Body of pancreas (tissue), 4 donors: ENCODE data around the gene AUTS2. TPM values are rescaled to one million over a fixed set of nuclear protein-coding genes. Genes with fewer than 3 reads are reported as not detected.

Experiments
- ATAC-seq: fragments of 150-250 bp; one replicate; pipeline ENCODE4 v1.9.1; 2016
- DNase-seq, 4 donors: peaks; one replicate each; pipeline ENCODE4 v3.0.0-alpha.2; 2019
- H3K27ac ChIP-seq, 4 donors: fragments of 200-600 bp; sonication (generic); 1 replicate in 3 of 4; 2 replicates in 1 of 4; pipeline versions ENCODE4 v1.5.1 to v1.6.1; 2016 to 2019; ENCODE audit warnings: mild to moderate bottlenecking in 1 of 4, mixed read lengths in 1 of 4, moderate library complexity in 1 of 4
- H3K27me3 ChIP-seq, 2 donors: fragments of 200-600 bp; sonication (generic); one replicate each; pipeline ENCODE4 v1.6.0; 2016; ENCODE audit warnings: mild to moderate bottlenecking in 1 of 2
- H3K36me3 ChIP-seq, 2 donors: fragments of 200-600 bp; sonication (generic); replicated peaks in 1 of 2; 2 replicates each; pipeline ENCODE4 v1.5.1; 2016; ENCODE audit warnings: low read depth in 2 of 2; ENCODE audit not compliant: insufficient read depth in 1 of 2
- H3K4me1 ChIP-seq: fragments of 200-600 bp; sonication (generic); one replicate; pipeline ENCODE4 v1.6.0; 2016
- H3K4me3 ChIP-seq, 2 donors: fragments of 200-600 bp; sonication (generic); 1 replicate in 1 of 2; 2 replicates in 1 of 2; pipeline ENCODE4 v1.5.1; 2016 to 2019
- H3K9me3 ChIP-seq, 3 donors: fragments of 200-600 bp; sonication (generic); 1 replicate in 2 of 3; 2 replicates in 1 of 3; pipeline ENCODE4 v1.5.1; 2016
- CTCF ChIP-seq, 7 experiments: fragments of 450-650 bp in 4 of 7; fragments of 200-600 bp in 3 of 7; sonication (generic) in 3 of 7; IDR thresholded peaks; one replicate each; pipeline ENCODE4 v1.5.1; 2016 to 2019; ENCODE audit warnings: antibody characterized with exemption in 7 of 7
- POLR2A ChIP-seq, 3 donors: fragments of 450-650 bp; IDR thresholded peaks; one replicate each; pipeline ENCODE4 v1.6.1; 2016; ENCODE audit warnings: antibody characterized with exemption in 3 of 3, mild to moderate bottlenecking in 2 of 3
- WGBS, 2 donors: methylation state at CpG; one replicate each; pipeline ENCODE4 v1.1.5; 2017; 5-methylcytosine and 5-hydroxymethylcytosine counted together
- intact Hi-C: fragments of 100-400 bp; cut with DNase I; formaldehyde crosslinking; loops from one replicate; pipeline ENCODE4 v1.15.1; 2023
- total RNA-seq, 2 donors: library from RNA; depleted of rRNA; stranded (reverse); fragments of >200 nt; gene quantifications; one replicate each; pipeline ENCODE4 v1.1.0, GENCODE V29; 2016

AUTS2 gene
- total RNA-seq, 2 donors from 2014 or later = 11.7 to 18.5 TPM

- intact Hi-C loops = no loop called here
- H3K4me1 ChIP-seq = no peaks in the 10 kb centered on the region
- H3K27me3 ChIP-seq = no peaks in the 10 kb centered on the region
- no peaks in the 10 kb centered on the region for H3K9me3 ChIP-seq
- no peak overlapping the region for H3K27ac ChIP-seq
- whole genome bisulfite sequencing, 2 donors = 60 to 72% methylated on average over 1 of the region's 1 CpG
- no peaks in the 10 kb centered on the region for H3K36me3 ChIP-seq
- H3K4me3 ChIP-seq = no peak overlapping the region
- TF ChIP-seq CTCF (IDR thresholded peaks at IDR 0.05) = no peak
- TF ChIP-seq POLR2A (IDR thresholded peaks at IDR 0.05) = no peak
- ATAC-seq (no peak), DNase-seq (no peak)
Measured at GRCh38 chr7:70015353-70015752, 417.1 kb downstream of the AUTS2 start.

- TF ChIP-seq POLR2A (IDR thresholded peaks at IDR 0.05) (no peak), CTCF (IDR thresholded peaks at IDR 0.05) (no peak)
- WGBS, 2 donors = 67 to 70% methylated on average over 6 of the region's 6 CpGs
- ATAC-seq (no peak), DNase-seq (no peak)
- no peaks in the 10 kb centered on the region for H3K36me3 ChIP-seq
- H3K9me3 ChIP-seq = no peaks in the 10 kb centered on the region
- H3K27me3 ChIP-seq = no peaks in the 10 kb centered on the region
- no peaks in the 10 kb centered on the region for H3K4me1 ChIP-seq
- no peak overlapping the region for H3K4me3 ChIP-seq
- intact Hi-C loops = no loop called here
- H3K27ac ChIP-seq = no peak overlapping the region
Measured at GRCh38 chr7:70016044-70016770, 417.9 kb downstream of the AUTS2 start.

GRCh38 chr7:70017357-70017756 lies 419.1 kb downstream of the AUTS2 start:
- no peak for TF ChIP-seq POLR2A (IDR thresholded peaks at IDR 0.05)
- TF ChIP-seq CTCF (IDR thresholded peaks at IDR 0.05) = no peak
- no peaks in the 10 kb centered on the region for H3K4me1 ChIP-seq
- H3K4me3 ChIP-seq = no peak overlapping the region
- no peak overlapping the region for H3K27ac ChIP-seq
- WGBS, 2 donors = 45 to 49% methylated on average over 3 of the region's 3 CpGs
- intact Hi-C loops = no loop called here
- H3K27me3 ChIP-seq = no peaks in the 10 kb centered on the region
- H3K36me3 ChIP-seq = no peaks in the 10 kb centered on the region
- DNase-seq (no peak), ATAC-seq (no peak)
- no peaks in the 10 kb centered on the region for H3K9me3 ChIP-seq

GRCh38 chr7:70018700-70019099 lies 420.4 kb downstream of the AUTS2 start:
- H3K27me3 ChIP-seq = no peaks in the 10 kb centered on the region
- 53 to 59% methylated on average over 1 of the region's 1 CpG for WGBS, 2 donors
- no peak for TF ChIP-seq POLR2A (IDR thresholded peaks at IDR 0.05)
- no peak for TF ChIP-seq CTCF (IDR thresholded peaks at IDR 0.05)
- H3K4me3 ChIP-seq = no peak overlapping the region
- no peaks in the 10 kb centered on the region for H3K9me3 ChIP-seq
- ATAC-seq (no peak), DNase-seq (no peak)
- H3K36me3 ChIP-seq = no peaks in the 10 kb centered on the region
- H3K27ac ChIP-seq = no peak overlapping the region
- intact Hi-C loops = no loop called here
- H3K4me1 ChIP-seq = no peaks in the 10 kb centered on the region

- ATAC-seq (no peak), DNase-seq (no peak)
- Histone ChIP-seq H3K27ac (no peak overlapping the region), H3K4me1 (no peaks in the 10 kb centered on the region), H3K27me3 (no peaks in the 10 kb centered on the region), H3K9me3 (no peaks in the 10 kb centered on the region), H3K4me3 (no peak overlapping the region), H3K36me3 (no peaks in the 10 kb centered on the region)
- TF ChIP-seq POLR2A (IDR thresholded peaks at IDR 0.05) = no peak
- no peak for TF ChIP-seq CTCF (IDR thresholded peaks at IDR 0.05)
- intact Hi-C loops = no loop called here
- WGBS, 2 donors = 71 to 76% methylated on average over 4 of the region's 4 CpGs
Measured at GRCh38 chr7:70027867-70028266, 429.6 kb downstream of the AUTS2 start.
